T-helper 22 cell (primary cell): ENCODE results near the gene MRPL22.
"Not testable (repeated sequence)": the region's sequence is repeated elsewhere in the genome, so short reads cannot be mapped to it uniquely, and the experiment has no call there.

ENCODE experiments used
- DNase-seq: peaks from one replicate; pipeline ENCODE4 v3.0.0-alpha.2; 2020; ENCODE audit warnings: low read depth

MRPL22 gene

GRCh38 chr5:154940375-154940771, 500 bp upstream of the MRPL22 start:
- no peak for DNase-seq

GRCh38 chr5:154943527-154943926, 2.7 kb downstream of the MRPL22 start:
- no peak for DNase-seq

GRCh38 chr5:154944716-154945115, 3.8 kb downstream of the MRPL22 start:
- DNase-seq, result no peak

- no peak for DNase-seq
These were observed 4.9 kb downstream of the MRPL22 start for GRCh38 chr5:154945695-154946301.

- DNase-seq, result no peak
These were observed 6.9 kb downstream of the MRPL22 start for GRCh38 chr5:154947778-154948177.

- DNase-seq, result no peak
These were observed 7.4 kb downstream of the MRPL22 start for GRCh38 chr5:154948313-154948712.

GRCh38 chr5:154949781-154950180, 8.9 kb downstream of the MRPL22 start:
- DNase-seq, result no peak

GRCh38 chr5:154956712-154957111, 15.8 kb downstream of the MRPL22 start:
- no peak for DNase-seq

- no peak for DNase-seq
These were observed 21.6 kb downstream of the MRPL22 start for GRCh38 chr5:154962494-154962893.

GRCh38 chr5:154966081-154966841, 25.4 kb downstream of the MRPL22 start:
- no peak for DNase-seq

- no peak for DNase-seq
These were observed 26.0 kb downstream of the MRPL22 start for GRCh38 chr5:154966874-154967273.

- DNase-seq, result no peak
These were observed 26.6 kb downstream of the MRPL22 start for GRCh38 chr5:154967421-154968024.

- no peak for DNase-seq
These were observed 28.1 kb downstream of the MRPL22 start for GRCh38 chr5:154968953-154969352.

- no peak for DNase-seq
These were observed 29.9 kb downstream of the MRPL22 start for GRCh38 chr5:154970759-154971158.

GRCh38 chr5:154971501-154971900, 30.6 kb downstream of the MRPL22 start:
- no peak for DNase-seq

- no peak for DNase-seq
These were observed 31.7 kb downstream of the MRPL22 start for GRCh38 chr5:154972476-154973080.

- not testable (repeated sequence) for DNase-seq
These were observed 35.2 kb downstream of the MRPL22 start for GRCh38 chr5:154976082-154976481.

GRCh38 chr5:154977409-154977808, 36.5 kb downstream of the MRPL22 start:
- no peak for DNase-seq

GRCh38 chr5:154978294-154978693, 37.4 kb downstream of the MRPL22 start:
- DNase-seq, result not testable (repeated sequence)

- DNase-seq, result no peak
These were observed 44.2 kb downstream of the MRPL22 start for GRCh38 chr5:154984946-154985516.

GRCh38 chr5:154986151-154986550, 45.3 kb downstream of the MRPL22 start:
- no peak for DNase-seq

GRCh38 chr5:154989626-154990025, 48.8 kb downstream of the MRPL22 start:
- DNase-seq, result no peak

- DNase-seq, result no peak
These were observed 52.6 kb downstream of the MRPL22 start for GRCh38 chr5:154993461-154993860.
